ENCODE results near the gene STARD8.

Gene STARD8

DNA sequence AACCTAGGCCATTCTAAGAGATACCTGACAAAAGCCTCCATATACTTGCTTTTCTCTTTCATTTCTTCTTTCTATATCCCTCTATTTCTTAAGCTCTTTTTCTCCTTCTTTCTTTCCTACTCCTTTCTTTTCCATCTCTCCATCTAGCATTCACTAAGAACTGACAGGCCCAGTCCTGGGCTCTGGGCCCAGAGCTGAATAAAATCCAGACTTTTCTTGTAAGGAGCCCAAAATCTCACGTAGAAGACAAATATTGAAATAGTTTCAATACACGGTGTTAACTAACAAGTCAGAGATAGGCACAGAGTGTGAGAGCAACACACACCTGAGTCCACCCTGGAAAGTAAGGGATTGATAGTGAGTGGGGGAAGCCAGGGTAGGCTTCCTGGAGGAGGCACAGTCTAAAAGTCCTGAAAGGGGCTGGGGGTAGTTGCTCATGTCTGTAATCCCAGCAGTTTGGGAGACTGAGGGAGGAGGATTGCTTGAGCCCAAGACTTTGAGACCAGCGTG is 108.2 kb downstream of the STARD8 start:
- no peak for DNase-seq

DNA sequence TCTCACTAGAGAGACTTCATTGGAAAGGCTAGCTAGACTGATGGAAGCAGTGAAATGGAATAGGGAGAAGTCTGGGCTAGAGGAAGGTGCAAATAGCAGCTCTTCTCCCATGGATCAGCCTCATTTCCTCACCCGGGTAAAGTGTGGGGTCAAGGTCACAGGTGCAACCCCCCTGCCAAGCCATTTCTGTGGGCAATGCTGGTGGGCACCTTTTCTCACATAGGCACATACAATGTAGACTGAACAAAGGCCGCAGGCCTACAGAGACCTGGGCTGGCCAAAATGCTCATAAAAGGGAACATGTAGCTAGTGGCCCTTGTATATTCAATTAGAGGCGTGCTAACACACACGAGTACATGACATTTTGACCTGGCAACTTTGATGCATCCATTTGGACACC is 109.9 kb downstream of the STARD8 start:
- DNase-seq = no peak

DNA sequence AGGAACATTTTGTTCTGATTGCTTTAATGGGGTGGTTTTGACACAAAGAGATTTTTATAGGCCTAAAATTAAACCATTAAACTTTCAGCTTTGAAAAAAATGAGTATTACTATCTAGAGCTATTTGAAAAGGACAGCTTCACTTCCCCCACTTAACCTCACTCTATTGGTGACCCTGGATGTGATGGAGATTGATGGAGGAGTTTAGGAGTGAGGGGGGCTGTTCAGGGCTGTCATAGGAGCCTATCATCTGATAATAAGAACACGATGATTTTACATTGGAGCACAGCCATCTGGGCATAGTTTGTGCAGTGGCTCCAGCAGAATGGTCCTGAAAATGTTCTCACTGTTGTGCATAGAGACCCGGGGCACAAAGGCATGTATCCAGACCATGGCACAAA is 110.3 kb downstream of the STARD8 start:
- DNase-seq = no peak

DNA sequence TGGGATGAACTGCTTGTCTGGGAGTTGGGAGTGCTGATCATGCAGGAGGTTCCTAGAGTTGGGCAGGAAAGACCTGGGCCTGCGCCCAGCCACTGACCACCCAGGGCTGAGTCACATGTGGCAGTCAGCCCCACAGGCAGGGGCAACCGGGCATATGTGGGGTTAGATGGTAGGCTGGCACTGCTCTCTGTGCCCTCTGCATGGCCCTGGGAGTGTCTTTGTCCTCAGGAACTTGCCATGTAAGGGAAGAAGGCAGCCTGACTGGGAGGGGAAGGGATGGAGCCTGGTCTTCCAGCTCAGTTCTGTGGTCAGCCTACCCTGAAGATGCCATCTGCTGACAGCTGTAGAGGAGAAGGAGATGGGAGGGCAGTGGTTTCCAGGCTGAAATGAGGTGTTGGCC is 111.2 kb downstream of the STARD8 start:
- DNase-seq = no peak

DNA sequence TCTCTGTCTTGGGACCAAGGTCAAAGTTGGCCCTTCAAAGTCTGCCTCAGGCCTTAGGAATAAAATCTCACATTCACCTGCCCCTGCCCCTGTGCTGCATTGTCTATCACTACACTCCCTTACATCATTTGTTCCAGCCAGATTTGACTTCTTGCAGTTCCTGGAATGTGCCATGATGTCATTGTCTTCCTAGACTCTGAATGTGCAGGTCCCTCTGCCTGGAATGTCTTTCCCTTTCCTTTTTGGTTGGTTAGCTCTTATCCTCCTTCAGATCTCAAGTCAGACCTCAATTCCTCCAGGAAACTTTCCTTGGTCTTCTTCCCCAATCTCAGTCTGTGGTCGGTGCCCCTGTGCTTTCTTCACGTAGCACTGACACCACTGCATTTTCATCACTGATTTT is 113.6 kb downstream of the STARD8 start:
- DNase-seq = no peak

DNA sequence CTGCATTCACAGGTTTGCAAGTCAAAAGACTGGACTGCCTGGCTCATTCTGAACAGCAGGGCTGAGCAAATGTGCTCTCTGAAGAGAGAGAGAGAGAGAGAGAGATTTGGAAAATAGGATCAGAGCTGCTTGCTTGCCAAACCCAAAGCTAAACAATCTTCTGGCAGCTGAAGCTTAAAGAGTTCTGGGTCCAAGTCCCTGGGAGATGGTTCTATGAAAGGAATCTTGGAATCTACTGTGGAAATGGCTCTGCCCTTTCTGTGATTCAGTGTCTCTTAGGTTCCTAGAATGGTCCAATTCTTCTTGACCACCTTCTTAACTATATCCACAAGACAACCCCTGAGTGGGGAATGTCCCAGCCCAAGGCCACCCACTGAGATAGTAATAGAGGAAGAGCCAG is 115.3 kb downstream of the STARD8 start:
- DNase-seq = no peak

DNA sequence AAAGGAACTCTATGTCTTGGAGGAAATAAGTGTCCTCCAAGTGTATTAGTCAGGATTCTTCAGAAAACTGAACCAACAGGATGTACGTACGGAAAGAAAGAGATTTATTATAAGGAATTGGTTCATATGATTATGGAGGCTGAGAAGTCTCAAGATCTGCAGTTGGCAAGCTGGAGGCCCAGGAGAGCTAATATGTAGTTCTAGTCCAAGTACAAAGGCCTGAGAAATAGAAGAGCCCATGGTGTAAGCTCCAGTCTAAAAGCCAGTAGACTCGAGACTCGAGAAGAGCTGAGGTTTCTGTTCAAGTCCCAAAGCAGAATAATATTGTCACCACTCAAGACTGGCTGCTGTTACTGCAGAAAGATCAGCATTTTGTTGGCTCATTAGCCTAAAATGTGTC is 116.0 kb downstream of the STARD8 start:
- DNase-seq = no peak

Measured in NCI-H82 (cell line).